ENCODE results near the gene NFATC3. TPM values are rescaled to one million over a fixed set of nuclear protein-coding genes. Genes with fewer than 3 reads are reported as not detected.

The NFATC3 gene
- total and polyA plus RNA-seq, 2 donors (not counting 1 experiment from before 2014, with no cell fraction given): 33.4 to 115 TPM

DNA sequence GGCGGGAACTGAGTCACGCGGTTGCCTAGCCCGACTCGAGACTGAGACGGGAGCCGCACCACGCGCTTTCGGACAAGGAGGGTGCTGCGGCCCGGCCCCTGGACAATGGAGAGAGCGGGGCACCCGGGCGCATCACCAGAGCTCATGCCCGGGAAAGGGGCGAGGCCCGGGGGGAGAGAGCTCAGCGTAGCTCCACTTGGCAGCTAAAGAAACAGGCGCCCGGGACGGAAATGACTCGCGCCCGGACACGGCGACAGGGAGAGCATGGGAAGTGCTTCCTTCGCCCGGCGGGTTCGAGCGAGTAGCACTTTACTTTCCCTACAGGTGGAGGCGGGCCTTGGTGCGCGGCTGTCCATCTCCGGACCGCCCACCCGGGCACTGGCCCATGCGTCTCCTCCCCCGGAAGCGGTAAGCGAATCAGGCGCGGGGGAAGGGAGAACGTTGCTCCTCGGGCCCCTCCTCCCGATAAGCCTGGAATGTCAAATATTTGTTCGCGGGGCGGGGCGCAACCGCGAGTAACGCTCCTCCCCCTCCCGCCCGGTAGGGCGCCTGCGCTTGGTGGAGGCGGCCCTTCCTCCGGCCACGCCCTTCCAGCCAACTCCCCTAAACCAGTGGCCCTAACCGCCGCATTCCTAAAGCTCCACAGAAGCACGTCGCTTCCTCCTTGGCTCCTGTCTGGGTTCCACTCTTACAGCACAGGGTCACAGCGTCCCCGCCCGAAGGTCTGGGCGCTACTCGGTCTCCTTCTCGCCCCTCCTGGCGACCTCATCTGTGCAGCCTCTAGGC is 152.3 kb downstream of the NFATC3 start:
- Histone ChIP-seq H3K27me3 (replicated peaks in 1 of 4; ENCODE audit: control extremely low read depth in 1 of 4, control insufficient read depth in 3 of 4, insufficient read depth in 4 of 4, low read length in 3 of 4) (no peaks in the 10 kb centered on the region), H3K9me3 (ENCODE audit: control extremely low read depth in 1 of 3, control insufficient read depth in 2 of 3, insufficient read depth in 1 of 3, low read length in 2 of 3) (peaks cover 0 to 3% (median 0%) of the 10 kb centered on the region in 3 donors), H3K27ac (ENCODE audit: low read length in 2 of 2) (no peak overlapping the region), H4K20me1 (ENCODE audit: control insufficient read depth, insufficient read depth, low read length, poor library complexity, severe bottlenecking) (no peaks in the 10 kb centered on the region), H3K4me3 (ENCODE audit: control extremely low read depth in 1 of 5, extremely low read depth in 1 of 5, insufficient read depth in 1 of 5, low read depth in 2 of 5, low read length in 4 of 5) (peak overlapping the region; percentile 58 to 76 (median 68)), H3K4me2 (replicated peaks; ENCODE audit: low read depth, low read length, poor library complexity, severe bottlenecking) (peak overlapping the region; percentile 92), H2AFZ (ENCODE audit: insufficient read depth, low read depth, low read length, poor library complexity, severe bottlenecking) (peak overlapping the region; percentile 84), H3K4me1 (ENCODE audit: control insufficient read depth in 2 of 2, insufficient read depth in 2 of 2, low read length in 2 of 2) (peaks cover 22 to 42% of the 10 kb centered on the region in 2 donors), H3K79me2 (ENCODE audit: control insufficient read depth, insufficient read depth, low read length) (no peaks in the 10 kb centered on the region), H3K36me3 (replicated peaks in 1 of 2; ENCODE audit: control extremely low read depth in 1 of 2, control insufficient read depth in 1 of 2, extremely low read depth in 1 of 2, insufficient read depth in 2 of 2, low read length in 1 of 2) (no peaks in the 10 kb centered on the region), H3K9ac (ENCODE audit: low read length) (peak overlapping the region; percentile 70)
- Mint-ChIP-seq H3K27me3 (no peaks in the 10 kb centered on the region), H3K27ac (peak overlapping the region; percentile 83), H3K4me3 (peak overlapping the region; percentile 98), H3K4me1 (peaks cover 39% of the 10 kb centered on the region), H3K9me3 (ENCODE audit: insufficient read depth) (no peaks in the 10 kb centered on the region)
- WGBS (ENCODE audit: insufficient coverage): 1% methylated on average over 72 of the region's 72 CpGs
- TF ChIP-seq CTCF (IDR thresholded peaks at IDR 0.05) (no peak), EZH2 (IDR thresholded peaks at IDR 0.05; ENCODE audit: borderline replicate concordance, insufficient read depth, low read depth, low read length, poor library complexity, severe bottlenecking) (no peak)
- DNase-seq (peak; percentile 88), ATAC-seq (ENCODE audit: low read depth) (peak; percentile 81)
- intact Hi-C loops (cut with micrococcal nuclease): loop anchor here (1.0 to 5.0 kb wide), 6 partner anchors 8 to 431 kb away; partner anchors contain the start of genes PLA2G15, RANBP10, SLC7A6 and SMPD3
- CTCF ChIA-PET: interaction anchor here (0.7 to 3.4 kb wide), 11 partner anchors 9 to 197 kb away, joined by 3 to 24 read pairs (median 6); partner anchors contain the start of genes PLA2G15 and SLC7A6
- POLR2A ChIA-PET: no interaction called here

- H3K4me3 Mint-ChIP-seq: peak overlapping the region; percentile 98
- CTCF ChIA-PET: interaction anchor here (0.9 to 9.1 kb wide), 9 partner anchors 8 to 167 kb away, joined by 3 to 109 read pairs (median 7); partner anchors contain the start of gene SLC7A6
- peak overlapping the region; percentile 58 to 76 (median 68) for H3K4me3 ChIP-seq (ENCODE audit: control extremely low read depth in 1 of 5, extremely low read depth in 1 of 5, insufficient read depth in 1 of 5, low read depth in 2 of 5, low read length in 4 of 5)
- peaks cover 0 to 3% (median 0%) of the 10 kb centered on the region in 3 donors for H3K9me3 ChIP-seq (ENCODE audit: control extremely low read depth in 1 of 3, control insufficient read depth in 2 of 3, insufficient read depth in 1 of 3, low read length in 2 of 3)
- H3K27me3 ChIP-seq (replicated peaks in 1 of 4; ENCODE audit: control extremely low read depth in 1 of 4, control insufficient read depth in 3 of 4, insufficient read depth in 4 of 4, low read length in 3 of 4): no peaks in the 10 kb centered on the region
- intact Hi-C loops (cut with micrococcal nuclease): loop anchor here (5.0 kb wide), 1 partner anchor 406 kb away; no protein-coding TSS in a partner anchor
- H3K9ac ChIP-seq (ENCODE audit: low read length): peak overlapping the region; percentile 70
- H3K27me3 Mint-ChIP-seq: no peaks in the 10 kb centered on the region
- H4K20me1 ChIP-seq (ENCODE audit: control insufficient read depth, insufficient read depth, low read length, poor library complexity, severe bottlenecking): no peaks in the 10 kb centered on the region
- peak overlapping the region; percentile 92 for H3K4me2 ChIP-seq (replicated peaks; ENCODE audit: low read depth, low read length, poor library complexity, severe bottlenecking)
- TF ChIP-seq EZH2 (IDR thresholded peaks at IDR 0.05; ENCODE audit: borderline replicate concordance, insufficient read depth, low read depth, low read length, poor library complexity, severe bottlenecking): no peak
- no peak for TF ChIP-seq CTCF (IDR thresholded peaks at IDR 0.05)
- peaks cover 37% of the 10 kb centered on the region for H3K4me1 Mint-ChIP-seq
- H3K9me3 Mint-ChIP-seq (ENCODE audit: insufficient read depth): no peaks in the 10 kb centered on the region
- peaks cover 22 to 42% of the 10 kb centered on the region in 2 donors for H3K4me1 ChIP-seq (ENCODE audit: control insufficient read depth in 2 of 2, insufficient read depth in 2 of 2, low read length in 2 of 2)
- POLR2A ChIA-PET: no interaction called here
- DNase-seq: no peak
- H2AFZ ChIP-seq (ENCODE audit: insufficient read depth, low read depth, low read length, poor library complexity, severe bottlenecking): peak overlapping the region; percentile 84
- H3K36me3 ChIP-seq (replicated peaks in 1 of 2; ENCODE audit: control extremely low read depth in 1 of 2, control insufficient read depth in 1 of 2, extremely low read depth in 1 of 2, insufficient read depth in 2 of 2, low read length in 1 of 2): no peaks in the 10 kb centered on the region
- H3K27ac Mint-ChIP-seq: peak overlapping the region; percentile 83
- H3K79me2 ChIP-seq (ENCODE audit: control insufficient read depth, insufficient read depth, low read length): no peaks in the 10 kb centered on the region
- WGBS (ENCODE audit: insufficient coverage): 4% methylated on average over 16 of the region's 20 CpGs
- H3K27ac ChIP-seq (ENCODE audit: low read length in 2 of 2): no peak overlapping the region
- ATAC-seq (ENCODE audit: low read depth): no peak
These were observed 152.8 kb downstream of the NFATC3 start for GRCh38 chr16:68238029-68238345.

All from B cell (primary cell).